HS-5 (cell line): ENCODE measurements around the gene SOX5.

Experiments
- DNase-seq: peaks from one replicate; pipeline ENCODE4 v3.0.0-alpha.2; 2012; ENCODE audit warnings: low read depth

The SOX5 gene

GRCh38 chr12:23488130-23488529, 461.3 kb downstream of the SOX5 start:
- DNase-seq, result no peak

- DNase-seq, result no peak
Observed at GRCh38 chr12:23484238-23484637, 465.2 kb downstream of the SOX5 start.

DNA sequence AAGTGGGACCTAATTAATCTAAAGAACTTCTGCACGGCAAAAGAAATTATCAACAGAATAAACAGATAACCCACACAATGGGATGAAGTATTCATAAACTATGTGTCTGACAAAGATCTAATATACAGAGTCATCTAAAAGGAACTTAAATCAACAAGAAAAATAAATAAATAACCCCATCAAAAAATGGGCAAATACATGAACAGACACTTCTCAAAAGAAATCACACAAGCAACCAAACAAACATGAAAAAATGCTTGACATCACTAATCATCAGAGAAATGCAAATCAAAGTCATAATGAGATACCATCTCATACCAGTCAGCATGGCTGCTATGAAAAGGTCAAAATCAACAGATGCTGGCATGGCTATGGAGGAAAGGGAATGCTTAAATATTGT, 466.9 kb downstream of the SOX5 start:
- DNase-seq, result no peak
